Fibroblast of the aortic adventitia (primary cell): ENCODE measurements around the gene MARCHF9. TPM values are rescaled to one million over a fixed set of nuclear protein-coding genes. Genes with fewer than 3 reads are reported as not detected.
A peak's percentile ranks its signal among the peaks of the same experiment; 100 is the strongest.
"Not testable (repeated sequence)": the region's sequence is repeated elsewhere in the genome, so short reads cannot be mapped to it uniquely, and the experiment has no call there.

Experiments used
- DNase-seq: peaks from one replicate; pipeline ENCODE4 v3.0.0-alpha.2; 2010; ENCODE audit warnings: low read depth
- H3K4me3 ChIP-seq: 2 replicates; pipeline ENCODE4 v1.5.1; 2011; ENCODE audit warnings: low read depth, mild to moderate bottlenecking, control low read depth, low read length, moderate library complexity
- CTCF ChIP-seq: IDR thresholded peaks from 2 replicates; pipeline ENCODE4 v1.5.1; 2011; ENCODE audit warnings: mild to moderate bottlenecking, low read length, control low read depth, inconsistent platforms; ENCODE audit not compliant: insufficient read depth
- total RNA-seq: library from RNA; depleted of rRNA; stranded (reverse); fragments of >200 nt; gene quantifications from 2 replicates; pipeline ENCODE4 v1.2.3, GENCODE V29; 2012; ENCODE audit warnings: low replicate concordance

The MARCHF9 gene, protein sequence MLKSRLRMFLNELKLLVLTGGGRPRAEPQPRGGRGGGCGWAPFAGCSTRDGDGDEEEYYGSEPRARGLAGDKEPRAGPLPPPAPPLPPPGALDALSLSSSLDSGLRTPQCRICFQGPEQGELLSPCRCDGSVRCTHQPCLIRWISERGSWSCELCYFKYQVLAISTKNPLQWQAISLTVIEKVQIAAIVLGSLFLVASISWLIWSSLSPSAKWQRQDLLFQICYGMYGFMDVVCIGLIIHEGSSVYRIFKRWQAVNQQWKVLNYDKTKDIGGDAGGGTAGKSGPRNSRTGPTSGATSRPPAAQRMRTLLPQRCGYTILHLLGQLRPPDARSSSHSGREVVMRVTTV
- total RNA-seq = 0.57 and 2.1 TPM in 2 replicates

GRCh38 chr12:57754411-57755193 lies at the start of gene MARCHF9:
Gene MARCHF9, plus strand, starts transcription at chr12:57755103. Its CDS starts 426 bp downstream, at chr12:57755529.
- no peak for DNase-seq
- peak within 1 kb of the TSS; percentile 65 for H3K4me3 ChIP-seq
- TF ChIP-seq CTCF = no peak

DNA sequence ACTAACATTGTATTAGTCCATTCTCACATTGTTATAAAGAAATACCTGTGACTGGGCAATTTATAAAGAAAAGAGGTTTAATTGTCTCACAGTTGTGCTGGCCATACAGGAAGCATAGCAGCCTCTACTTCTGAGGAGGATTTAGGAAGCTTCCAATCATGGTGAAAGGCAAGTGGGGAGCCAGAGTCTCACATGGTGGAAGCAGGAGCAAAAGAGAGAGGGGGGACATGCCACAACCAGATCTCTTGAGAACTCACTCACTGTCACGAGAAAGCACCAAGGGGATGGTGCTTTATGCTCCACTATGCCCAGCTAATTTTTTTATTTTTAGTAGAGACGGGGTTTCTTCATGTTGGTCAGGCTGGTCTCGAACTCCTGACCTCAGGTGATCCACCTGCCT lies 47.7 kb upstream of the MARCHF9 start:
- TF ChIP-seq CTCF = no peak
- no peak for DNase-seq
- H3K4me3 ChIP-seq = no peak overlapping the region

DNA sequence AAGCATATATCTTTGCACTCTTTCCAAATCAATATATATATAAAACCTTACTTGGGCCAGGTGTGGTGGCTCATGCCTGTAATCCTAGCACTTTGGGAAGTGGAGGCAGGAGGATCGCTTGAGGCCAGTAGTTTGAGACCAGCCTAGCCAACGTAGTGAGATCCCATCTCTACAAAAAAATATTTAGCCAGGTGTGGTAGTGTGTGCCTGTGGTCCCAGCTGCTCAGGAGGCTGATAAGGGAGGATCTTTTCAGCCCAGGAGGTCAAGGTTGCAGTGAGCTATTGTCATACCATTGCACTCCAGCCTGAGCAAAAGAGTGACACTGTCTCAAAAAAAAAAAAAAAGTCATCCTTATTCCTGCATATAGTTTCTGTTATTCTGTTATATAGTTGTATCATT lies 46.6 kb upstream of the MARCHF9 start:
- no peak overlapping the region for H3K4me3 ChIP-seq
- DNase-seq = no peak
- no peak for TF ChIP-seq CTCF

GRCh38 chr12:57712701-57713100 lies 42.2 kb upstream of the MARCHF9 start:
- no peak for TF ChIP-seq CTCF
- no peak for DNase-seq
- H3K4me3 ChIP-seq = no peak overlapping the region

- no peak for TF ChIP-seq CTCF
- no peak overlapping the region for H3K4me3 ChIP-seq
- DNase-seq = no peak
These were observed 41.7 kb upstream of the MARCHF9 start for GRCh38 chr12:57713209-57713608.

- not testable (repeated sequence) for DNase-seq, H3K4me3 ChIP-seq
These were observed 39.7 kb upstream of the MARCHF9 start for GRCh38 chr12:57715036-57715748.

DNA sequence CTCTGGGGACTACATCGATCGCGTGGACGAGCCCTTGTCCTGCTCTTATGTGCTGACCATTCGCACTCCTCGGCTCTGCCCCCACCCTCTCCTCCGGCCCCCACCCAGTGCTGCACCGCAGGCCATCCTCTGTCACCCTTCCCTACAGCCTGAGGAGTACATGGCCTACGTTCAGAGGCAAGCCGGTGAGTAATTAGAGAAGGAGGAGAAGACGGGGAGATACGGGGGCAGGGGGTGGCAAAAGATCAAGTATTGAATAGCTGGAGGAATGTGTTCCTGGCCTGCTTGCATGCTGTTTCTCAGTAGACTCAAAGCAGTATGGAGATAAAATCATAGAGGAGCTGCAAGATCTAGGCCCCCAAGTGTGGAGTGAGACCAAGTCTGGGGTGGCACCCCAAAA lies 39.1 kb upstream of the MARCHF9 start:
- TF ChIP-seq CTCF = no peak

More for the DNA sequence above, 39.1 kb upstream of the MARCHF9 start:
- DNase-seq = no peak
- no peak overlapping the region for H3K4me3 ChIP-seq
